Measurements from ENCODE around the gene GLB1L.

DNA sequence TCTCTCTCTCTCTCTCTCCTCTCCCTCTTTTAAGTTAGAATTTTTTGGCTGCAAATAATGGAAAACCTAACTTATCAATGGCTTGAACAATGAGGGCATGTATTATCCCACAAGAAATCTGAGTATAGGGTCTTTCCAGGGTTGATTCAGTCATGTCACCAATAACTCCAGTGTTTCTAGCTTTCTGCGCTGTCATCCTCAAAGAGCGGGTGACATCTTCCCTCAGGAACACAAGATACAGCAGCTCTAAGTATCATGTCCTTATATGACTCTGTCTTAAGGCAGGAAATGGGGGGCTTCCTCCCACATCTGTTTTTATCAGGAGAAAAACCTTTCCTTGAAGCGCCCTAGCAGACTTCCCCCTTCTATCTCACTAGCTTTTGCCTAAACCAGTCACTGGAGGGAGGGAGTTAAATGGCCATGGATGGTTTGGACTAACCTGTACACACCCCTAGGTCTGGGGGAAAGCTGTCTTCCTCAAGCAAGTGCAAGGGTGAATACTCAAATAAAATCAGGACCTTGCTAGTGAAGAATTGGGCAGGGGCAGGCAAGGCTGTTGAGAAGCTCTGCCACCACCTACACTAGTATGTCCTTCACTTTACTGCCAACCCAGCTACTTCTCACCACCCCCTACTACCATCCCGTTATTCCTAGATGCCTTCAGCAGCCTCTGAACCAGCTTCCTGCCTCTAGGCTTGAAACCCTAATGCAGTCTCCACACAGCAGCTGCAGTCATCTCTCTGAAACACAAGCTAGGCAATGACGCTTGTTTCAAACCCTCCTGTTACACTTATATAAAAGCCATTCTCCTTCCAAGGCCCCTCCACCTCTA, 16.0 kb upstream of the GLB1L start:
- TF ChIP-seq, protein P1, sequence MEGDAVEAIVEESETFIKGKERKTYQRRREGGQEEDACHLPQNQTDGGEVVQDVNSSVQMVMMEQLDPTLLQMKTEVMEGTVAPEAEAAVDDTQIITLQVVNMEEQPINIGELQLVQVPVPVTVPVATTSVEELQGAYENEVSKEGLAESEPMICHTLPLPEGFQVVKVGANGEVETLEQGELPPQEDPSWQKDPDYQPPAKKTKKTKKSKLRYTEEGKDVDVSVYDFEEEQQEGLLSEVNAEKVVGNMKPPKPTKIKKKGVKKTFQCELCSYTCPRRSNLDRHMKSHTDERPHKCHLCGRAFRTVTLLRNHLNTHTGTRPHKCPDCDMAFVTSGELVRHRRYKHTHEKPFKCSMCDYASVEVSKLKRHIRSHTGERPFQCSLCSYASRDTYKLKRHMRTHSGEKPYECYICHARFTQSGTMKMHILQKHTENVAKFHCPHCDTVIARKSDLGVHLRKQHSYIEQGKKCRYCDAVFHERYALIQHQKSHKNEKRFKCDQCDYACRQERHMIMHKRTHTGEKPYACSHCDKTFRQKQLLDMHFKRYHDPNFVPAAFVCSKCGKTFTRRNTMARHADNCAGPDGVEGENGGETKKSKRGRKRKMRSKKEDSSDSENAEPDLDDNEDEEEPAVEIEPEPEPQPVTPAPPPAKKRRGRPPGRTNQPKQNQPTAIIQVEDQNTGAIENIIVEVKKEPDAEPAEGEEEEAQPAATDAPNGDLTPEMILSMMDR (IDR thresholded peaks at IDR 0.05; ENCODE audit: low read depth, low read length, missing input control) = no peak
- TF ChIP-seq ATF3 (IDR thresholded peaks at IDR 0.05) = no peak
